GM19324 (cell line): Measurements from ENCODE around the gene CCDC61.

Source experiments
- ATAC-seq: cut with Tn5 transposase; IDR thresholded peaks from one replicate; pipeline ENCODE4 v1.9.1; 2021; ENCODE audit warnings: mild to moderate bottlenecking, moderate library complexity; ENCODE audit not compliant: unreplicated experiment, low FRiP score

Gene CCDC61

DNA sequence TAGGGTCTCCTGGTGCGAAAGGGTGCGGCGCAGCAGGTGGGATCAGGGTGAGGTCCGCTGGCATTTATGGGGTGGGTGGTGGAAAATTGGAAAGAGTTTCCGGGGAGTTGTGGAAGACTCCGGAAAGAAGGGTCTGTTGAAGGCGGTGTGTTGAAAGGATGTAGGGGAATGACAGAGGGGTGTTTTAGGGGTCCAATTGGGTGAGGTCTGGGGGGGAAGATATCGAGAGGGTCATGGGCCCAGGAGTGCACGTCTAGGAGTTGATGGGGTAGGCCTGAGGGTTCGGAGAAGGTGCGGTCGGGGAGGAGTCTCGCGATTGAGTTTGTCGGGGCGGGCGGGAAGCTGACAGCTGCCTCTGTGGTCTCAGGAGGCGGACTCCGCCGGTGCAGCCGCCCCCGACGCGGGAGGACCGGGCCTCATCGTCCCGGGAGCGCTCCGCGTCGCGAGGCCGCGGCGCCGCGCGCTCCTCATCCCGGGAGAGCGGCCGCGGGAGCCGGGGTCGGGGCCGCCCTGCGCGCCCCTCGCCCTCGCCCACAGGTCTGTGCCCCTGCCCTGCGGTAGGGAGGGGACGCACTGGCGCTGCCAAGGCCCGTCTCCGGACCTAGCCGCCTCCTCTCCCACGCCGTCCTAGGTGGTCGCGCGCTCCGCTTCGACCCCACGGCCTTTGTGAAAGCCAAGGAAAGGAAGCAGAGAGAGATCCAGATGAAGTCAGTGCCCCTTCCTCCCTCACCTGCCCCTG, 20.6 kb downstream of the CCDC61 start:
- ATAC-seq, result peak; percentile 21

DNA sequence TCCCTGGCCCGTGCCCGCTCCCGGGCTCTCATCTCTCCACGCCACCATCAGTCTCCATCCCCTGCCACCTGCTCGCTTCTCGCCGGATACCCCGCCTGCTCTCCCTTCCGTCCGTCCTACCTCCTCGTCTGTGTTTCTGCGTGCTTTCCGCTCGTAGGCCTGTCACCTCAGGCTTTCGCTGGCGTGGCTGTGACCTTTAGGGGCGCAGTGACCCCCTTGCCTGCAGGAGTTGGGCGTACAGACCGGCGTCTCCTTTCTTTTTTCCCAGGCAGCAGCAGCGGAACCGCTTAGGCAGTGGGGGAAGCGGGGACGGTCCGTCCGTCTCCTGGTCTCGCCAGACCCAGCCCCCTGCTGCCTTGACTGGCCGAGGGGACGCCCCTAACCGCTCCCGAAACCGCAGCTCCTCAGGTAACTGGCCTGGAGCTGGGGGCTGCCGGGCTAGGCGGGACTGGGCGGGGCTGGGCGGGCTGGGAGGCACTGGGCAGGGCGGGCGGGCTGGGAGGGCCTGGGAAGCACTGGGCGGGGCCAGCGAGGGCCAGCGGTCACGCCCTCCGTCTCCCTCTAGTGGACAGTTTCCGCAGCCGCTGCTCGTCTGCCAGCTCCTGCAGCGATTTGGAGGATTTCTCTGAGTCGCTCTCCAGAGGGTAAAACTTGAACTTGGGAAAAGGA, 21.3 kb downstream of the CCDC61 start:
- ATAC-seq, result peak; percentile 58

DNA sequence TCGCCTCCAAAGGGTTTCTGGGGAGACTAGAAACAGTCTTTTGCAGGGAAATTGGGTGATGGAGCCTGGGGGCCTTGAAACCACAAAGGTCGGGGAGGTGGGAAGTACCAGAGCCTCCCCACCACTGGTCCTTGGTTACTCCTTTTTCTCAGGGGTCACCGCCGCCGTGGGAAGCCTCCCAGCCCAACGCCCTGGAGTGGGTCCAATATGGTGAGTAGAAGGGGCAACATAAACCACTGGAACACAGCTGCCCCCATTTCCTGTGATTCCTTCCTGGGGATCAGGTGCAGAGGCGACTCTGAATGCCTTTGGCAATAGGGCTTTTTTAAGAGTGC, 21.8 kb downstream of the CCDC61 start:
- no peak for ATAC-seq

DNA sequence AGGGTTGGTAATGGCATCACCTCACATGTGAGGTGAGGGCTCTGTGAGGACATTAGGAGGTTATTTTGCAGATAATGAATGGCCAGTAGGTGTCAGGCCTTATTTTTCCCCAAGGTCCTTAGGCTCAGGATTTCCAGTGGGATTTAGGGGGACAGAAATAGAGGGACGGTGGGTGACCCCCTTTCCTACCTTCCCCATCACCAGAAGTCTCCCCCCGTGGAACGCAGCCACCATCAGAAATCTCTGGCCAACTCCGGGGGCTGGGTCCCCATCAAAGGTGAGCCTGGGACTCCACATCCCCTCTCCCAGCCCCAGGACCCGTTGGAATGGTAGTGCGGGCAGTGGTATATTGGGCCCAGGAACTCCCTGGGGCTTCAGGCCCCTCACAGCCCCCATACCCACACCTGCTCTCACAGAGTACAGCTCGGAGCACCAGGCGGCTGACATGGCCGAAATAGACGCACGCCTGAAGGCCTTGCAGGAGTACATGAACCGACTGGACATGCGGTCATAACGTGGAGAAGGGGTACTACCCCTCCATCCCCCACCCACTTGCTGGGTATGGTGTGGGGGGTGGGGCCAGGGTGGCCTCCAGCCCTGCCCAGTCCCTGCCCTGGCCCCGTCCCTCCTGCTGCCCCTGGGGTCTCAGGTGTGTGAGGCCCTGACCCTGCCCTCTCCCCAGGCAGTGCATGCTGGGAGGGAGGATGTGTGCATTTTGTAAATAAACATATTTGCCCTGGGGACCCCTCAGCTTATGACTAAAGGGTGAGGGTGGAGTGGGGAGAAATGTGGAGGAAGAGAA, 22.8 kb downstream of the CCDC61 start:
- no peak for ATAC-seq

DNA sequence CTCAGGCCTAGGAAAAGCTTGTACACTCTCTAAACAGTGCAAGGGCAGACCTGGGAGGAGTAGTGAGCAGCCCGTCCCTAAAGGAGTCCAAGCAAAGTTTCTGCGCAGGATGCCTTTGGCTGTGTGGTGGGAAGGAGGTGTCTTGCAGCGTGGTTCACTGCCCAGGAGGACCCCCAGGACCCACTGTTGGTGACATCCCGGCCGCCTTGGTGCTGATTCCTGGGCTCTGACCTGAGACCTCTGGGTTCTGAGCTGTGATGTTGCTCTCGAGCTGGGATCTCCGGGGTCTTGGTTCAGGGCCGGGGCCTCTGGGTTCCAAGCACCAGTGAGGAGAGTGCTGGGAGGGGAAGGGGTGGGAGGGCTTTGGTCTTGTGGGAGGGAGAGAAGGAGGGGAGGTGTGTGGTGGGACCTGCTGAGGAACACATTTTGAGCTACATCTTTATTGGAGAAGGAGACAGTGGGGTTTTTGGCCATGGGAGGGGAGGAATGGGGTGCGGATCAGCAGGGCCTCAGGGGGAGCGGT, 23.5 kb downstream of the CCDC61 start:
- ATAC-seq, result no peak

DNA sequence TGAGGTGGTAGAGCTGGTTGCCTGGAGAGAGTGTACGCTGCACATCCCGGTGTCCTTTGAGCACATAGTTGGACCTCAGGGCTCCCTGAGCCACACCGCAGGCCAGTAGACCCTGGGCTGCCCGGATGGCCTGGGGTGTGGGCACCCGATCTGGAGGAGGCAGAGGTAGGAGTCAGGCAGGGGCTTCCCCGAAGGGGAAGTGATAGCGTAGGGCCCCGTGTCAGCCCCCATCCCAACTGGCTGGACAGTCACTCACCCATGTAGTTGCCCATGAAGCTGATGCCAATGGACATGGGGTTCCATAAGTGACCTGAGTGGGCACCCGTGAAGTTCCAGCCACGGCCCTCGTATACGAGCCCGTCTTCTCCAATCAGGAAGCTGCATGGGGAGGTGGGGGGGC, 24.0 kb downstream of the CCDC61 start:
- ATAC-seq, result no peak

DNA sequence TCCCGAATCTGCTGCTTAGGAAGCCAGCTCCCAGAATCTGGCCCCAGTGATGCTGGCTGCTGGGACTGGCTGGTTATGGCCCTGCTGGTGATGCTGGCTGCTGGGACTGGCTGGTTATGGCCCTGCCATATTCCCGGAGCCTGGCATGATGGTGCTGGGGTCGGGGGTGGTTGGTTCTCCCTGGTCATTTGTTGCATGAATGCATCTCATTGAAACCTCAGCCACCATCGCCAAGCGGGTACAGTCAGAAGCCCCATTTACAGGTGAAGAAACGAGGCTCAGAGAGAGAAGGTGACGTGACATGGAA, 25.5 kb downstream of the CCDC61 start:
- no peak for ATAC-seq

DNA sequence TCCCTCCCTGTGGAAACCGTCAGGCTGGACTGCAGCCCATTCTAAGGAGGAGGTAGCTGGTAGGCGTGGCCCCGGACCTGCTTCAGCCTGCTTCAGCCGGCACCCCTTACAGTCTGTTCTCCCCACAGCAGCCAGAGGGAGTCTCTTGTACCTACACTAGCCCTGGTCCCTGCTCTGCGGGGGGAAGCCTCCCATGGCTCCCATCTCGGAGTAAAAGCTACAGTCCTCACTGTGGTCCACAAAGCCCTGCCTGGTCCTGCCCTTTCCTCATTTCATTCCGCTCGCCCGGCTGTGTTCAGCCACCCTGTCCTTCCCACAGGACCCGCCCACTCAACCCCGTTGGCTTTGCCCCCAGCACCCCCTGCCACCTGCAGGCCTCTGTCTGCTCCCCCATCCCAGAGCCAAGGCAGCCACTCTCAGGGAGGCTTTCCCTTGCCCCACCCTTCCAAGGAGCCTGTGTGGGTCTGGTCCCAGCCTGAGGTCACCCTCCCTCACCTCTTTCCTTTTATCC, 26.3 kb downstream of the CCDC61 start:
- no peak for ATAC-seq

DNA sequence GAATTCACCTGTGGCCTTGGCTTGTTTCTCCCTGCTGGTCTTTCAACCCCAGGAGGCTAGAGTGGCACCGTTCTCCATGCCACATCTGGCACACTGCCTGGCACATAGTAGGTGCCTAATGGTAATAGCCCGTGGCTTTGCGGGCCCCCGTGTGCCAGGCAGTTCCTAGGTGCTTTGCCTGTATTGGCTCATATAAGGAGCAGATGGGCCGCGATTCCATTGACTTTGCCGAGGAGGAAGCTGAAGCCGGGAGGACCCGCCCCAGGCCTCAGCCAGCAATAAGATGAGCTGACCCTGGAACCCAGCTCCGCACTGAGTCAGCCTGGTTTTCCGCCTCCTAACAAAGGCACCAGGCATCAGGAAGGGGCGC, 26.8 kb downstream of the CCDC61 start:
- ATAC-seq, result no peak

DNA sequence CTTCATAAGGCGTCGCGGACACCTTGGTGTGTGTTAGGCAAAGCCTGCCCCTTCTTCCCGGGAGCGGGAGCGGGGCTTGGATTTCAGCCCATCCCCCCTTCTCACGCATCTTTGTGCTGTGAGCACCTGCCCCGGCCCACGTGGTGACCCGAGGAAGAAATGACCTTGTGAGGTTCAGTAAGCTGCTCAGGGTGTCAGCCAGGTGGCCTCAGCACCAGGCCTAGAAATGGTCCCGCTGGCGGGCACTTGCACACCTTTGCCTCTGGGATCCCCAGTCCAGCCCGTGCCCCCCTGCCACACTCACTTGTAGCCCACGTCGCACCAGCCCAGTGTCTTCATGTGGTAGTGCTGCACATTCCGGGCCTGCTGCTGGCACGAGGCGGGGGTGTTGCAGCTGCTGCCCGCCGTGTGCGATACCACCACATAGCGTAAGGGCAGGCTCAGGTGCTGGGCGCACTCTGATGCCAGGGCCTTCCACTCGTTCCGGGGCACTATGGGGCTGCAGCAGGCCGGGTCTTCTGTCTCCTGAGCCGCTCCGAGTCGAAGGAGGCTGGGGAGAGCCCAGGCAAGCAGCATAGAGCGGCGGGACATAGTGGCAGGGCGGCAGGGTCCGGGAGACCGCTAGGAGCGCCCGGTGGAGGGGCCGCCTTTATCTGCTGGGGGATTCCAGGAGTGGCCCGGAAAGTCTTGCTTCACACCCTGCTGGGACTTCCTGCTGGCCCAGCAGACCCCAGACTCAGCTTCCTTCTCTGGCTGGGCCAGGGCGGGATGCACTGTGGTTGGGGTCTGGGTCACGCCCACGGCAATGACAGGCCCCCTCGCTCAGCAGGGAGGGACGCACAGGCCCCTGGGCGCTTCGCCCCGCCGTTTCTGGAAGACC, 27.4 kb downstream of the CCDC61 start, which contains the start of gene PGLYRP1:
PGLYRP1 (minus strand) TSS at position 623 of the 880 bp plus-strand sequence; CDS start at position 591, 32 bp downstream.
- no peak for ATAC-seq

DNA sequence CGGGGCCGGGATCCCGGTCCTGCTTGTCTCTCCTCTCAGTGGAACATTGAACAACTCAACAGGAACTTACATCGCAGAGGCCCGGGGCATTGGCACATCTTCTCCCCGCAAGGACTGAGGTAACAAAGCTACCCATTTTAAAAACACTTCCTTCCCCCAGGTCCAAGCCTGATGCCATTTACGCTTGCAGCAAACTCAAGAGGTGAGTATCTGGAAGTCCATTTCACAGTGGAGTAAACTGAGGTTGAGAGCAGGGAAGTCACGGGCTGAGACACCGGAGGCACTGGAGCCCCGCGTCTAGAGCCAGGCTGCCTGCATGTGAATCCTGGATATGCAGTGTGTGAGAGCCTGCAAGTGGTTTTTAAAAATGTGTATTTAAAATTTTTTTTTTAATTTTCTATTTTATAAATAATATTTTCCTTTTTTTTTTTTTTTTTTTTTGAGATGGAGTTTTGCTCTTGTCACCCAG, 28.1 kb downstream of the CCDC61 start:
- ATAC-seq, result no peak

DNA sequence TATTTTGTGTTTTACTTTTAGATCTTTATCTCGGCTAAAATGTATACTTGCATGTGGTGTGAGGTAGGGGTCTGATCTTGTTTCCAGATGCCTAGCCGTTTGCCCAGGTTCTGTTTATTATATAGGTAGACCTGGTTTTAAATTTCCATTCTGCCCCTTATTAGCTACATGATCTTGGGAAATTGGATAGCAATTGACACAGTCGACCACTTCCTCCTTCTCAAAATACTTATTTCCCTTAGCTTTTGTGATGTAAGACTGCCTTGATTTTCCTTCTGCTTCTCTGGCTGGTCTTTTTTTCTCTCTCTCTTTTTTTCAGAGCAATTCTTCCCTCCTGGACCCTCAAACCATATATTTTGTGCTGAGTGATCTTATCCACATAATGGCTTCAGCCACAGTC, 30.6 kb downstream of the CCDC61 start:
- no peak for ATAC-seq

DNA sequence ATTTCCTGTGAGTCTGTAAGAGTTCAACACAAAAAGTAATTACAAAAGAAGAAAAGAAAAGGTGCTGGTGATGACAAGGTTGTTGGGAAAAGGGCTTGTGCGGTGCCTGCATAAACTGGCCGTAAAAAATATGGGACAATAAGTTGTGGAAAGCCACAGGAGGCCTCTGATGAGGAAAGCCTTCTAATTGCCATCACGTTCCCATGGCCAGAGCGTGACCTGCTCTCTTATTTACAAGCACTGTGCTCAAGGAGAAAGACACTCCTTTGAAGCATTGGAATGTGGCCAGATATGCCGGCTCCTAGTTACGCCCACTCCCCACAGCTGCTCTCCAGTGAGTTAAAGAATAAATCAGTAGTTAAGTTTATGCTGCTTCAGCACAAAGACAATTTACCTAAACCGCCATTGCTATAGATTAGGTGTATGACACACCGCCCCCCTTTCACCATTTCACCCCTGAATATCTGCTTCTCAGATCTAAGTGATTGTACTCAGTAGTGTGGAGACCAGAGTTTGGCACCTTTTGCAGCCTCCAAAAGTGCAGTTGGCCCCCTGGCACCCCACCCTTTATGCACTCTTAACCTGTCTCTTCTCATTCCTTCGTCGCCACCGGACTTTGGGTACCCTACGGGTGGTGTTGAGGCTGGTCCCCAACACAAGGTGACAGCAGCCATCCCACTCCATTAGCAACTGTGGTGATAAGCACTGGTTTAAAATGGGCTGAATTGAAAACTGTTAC, 35.7 kb downstream of the CCDC61 start:
- no peak for ATAC-seq

DNA sequence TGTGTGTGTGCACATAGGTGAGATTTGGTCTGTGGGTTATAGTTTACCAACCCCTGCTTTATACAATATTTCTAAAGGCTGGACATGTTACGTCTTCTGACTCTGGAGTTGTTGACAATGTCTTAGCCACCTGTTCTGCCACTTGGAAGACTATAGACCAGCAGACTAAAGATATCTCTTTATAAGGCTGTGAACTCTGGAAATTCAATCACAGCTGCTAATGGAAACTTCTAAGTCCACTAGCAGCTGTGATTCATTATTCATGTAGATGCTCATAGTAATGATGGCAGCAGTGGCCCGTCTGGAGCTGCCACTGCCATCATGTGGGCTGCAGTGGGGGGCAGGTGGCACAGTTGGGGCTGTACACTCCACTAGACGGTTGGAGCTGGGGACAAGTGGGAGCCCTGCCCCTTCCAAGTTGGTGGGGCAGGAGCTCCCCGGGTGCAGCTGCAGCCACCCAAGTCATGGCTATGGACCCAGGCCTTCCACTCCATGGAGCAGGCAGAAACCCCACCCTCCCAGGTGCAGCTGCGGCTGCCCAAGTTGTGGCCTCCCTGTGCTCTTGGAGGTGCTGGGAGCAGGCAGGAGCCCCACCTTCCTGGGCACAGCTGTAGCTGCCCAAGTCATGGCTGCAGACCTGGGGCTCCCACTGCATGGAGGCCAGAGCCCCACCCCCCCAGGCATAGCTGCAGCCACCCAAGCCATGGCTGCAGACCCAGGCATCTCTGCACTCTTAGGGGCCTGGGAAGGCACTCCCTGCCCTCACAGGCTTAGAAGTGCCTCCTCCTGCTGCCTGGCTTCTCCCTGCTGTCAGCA, 36.7 kb downstream of the CCDC61 start:
- no peak for ATAC-seq

DNA sequence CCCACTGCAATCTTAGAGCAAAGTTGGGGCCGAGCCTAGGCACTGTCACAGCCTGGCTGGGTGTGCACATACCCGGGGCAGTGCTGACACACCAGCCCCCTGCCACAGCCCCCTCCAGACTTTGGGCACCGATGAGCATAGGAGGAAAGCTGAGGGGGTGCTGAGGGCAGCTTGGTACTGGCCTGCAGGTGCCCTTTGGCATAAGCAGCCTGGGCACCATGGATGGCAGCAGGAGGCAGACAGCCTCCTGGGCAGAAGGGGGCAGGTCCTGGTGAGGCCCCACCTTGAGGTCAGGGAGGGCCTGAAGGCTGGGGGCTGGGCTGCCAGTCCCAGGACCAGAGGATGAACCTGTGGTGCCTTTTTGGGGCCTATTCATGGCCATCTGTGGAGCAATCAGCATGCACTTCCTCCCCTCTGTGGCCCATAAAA, 37.3 kb downstream of the CCDC61 start:
- no peak for ATAC-seq

DNA sequence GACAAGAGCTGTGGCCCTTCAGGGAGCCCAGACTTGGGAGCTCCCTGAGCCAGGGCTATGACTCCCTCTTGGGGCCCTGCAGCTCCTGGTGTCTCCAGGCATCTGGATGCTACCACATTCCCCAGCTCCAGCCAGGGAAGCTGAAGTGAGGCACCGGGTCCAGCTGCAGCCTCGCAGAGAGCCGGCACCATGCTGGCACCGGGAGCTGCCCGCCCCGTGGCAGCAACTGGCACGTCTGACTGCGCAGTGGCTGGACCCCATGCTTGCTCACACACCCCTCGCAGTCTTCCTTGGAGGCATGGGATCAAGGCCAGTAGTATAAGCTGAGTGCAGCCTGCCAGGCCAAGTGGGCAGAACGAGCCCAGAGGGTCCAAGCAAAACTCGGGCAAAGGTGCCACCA, 38.1 kb downstream of the CCDC61 start:
- no peak for ATAC-seq

DNA sequence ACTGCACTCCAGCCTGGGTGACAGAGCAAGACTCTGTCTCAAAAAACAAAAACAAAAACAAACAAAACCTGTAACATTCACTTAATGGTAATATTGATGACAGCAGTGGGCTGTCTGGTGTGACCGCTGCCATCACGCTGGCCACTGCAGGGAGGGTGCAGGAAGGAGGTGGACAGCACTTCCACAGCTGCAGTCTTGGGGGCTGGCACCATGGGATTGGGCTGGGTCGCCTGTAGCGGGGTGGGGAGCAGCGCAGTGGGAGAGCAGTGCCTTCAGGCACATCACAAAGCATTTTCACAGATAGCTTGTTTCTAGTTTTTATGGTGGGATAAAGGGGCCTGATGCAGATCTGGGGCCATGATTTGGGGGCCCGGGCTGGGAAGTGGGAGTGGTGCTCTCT, 40.3 kb downstream of the CCDC61 start:
- ATAC-seq, result no peak

DNA sequence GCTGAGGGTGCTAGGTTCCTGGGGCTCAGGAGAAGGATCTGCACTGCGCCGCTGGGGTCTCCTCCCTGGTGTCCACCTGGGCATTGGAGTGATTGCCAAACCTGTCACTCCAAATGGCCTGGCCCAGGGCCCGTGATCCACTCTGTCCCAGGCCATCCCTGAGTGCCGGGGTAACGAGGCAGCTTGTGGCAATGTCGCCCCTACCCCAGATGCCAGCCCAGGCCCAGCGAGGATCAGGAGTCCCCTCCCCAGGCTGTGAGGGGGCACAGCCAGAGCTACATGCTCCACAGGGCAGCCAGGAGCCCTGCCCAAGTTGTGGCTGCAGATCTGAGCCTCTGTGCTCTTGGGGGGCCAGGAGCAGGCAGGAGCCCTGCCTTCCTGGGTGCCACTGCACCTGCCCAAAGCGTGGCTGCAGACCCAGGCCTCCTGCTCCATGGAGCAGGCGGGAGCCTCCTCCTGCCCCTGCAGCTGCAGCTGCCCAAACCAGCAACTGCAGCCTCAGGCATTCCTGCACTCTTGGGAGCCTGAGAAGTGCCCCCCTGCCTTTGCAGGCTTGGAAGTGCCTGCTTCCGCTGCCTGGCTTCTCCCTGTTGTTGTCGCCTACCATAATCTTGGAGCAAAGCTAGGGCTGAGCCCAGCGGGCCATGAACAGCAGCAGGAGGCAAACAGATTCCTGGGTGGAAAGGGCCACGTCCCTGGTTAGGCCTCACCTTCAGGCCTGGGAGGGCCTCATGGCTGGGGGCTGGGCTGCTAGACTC, 40.9 kb downstream of the CCDC61 start:
- no peak for ATAC-seq
